B cell (primary cell): ENCODE measurements around the gene ZNF701. TPM values are rescaled to one million over a fixed set of nuclear protein-coding genes. Genes with fewer than 3 reads are reported as not detected.
"Not testable (repeated sequence)": the region's sequence is repeated elsewhere in the genome, so short reads cannot be mapped to it uniquely, and the experiment has no call there.

Experiments
- ATAC-seq: fragments of 200-7000 bp; cut with Tn5 transposase; one replicate; pipeline ENCODE4 v1.10.0; 2021; ENCODE audit warnings: low read depth, mild to moderate bottlenecking, moderate number of reproducible peaks, moderate library complexity
- CTCF ChIA-PET: fragments of 350-600 bp; sonication (Branson Sonifier 250); formaldehyde crosslinking; loops from one replicate; lab custom pipeline; 2021; ENCODE audit warnings: antibody characterized with exemption, inconsistent platforms; lab: Charles Lee
- POLR2A ChIA-PET: fragments of 350-600 bp; sonication (Branson Sonifier 250); formaldehyde crosslinking; loops from one replicate; lab custom pipeline; 2021; ENCODE audit warnings: antibody characterized with exemption; lab: Charles Lee
- DNase-seq: peaks from one replicate; pipeline ENCODE4 v3.0.0; 2013
- H2AFZ ChIP-seq: 2 replicates; pipeline ENCODE4 v1.6.1; 2012; ENCODE audit warnings: mild to moderate bottlenecking, low read depth, low read length; ENCODE audit not compliant: insufficient read depth, poor library complexity, severe bottlenecking
- H3K27ac ChIP-seq, 2 donors: 1 replicate in 1 of 2; 2 replicates in 1 of 2; pipeline ENCODE4 v1.5.1; 2012 to 2013; ENCODE audit warnings: low read length in 2 of 2, mild to moderate bottlenecking in 2 of 2, moderate library complexity in 1 of 2
- H3K27me3 ChIP-seq, 4 experiments: fragments of 200-600 bp in 1 of 4; sonication (generic) in 1 of 4; replicated peaks in 1 of 4; 1 replicate in 2 of 4; 2 replicates in 2 of 4; pipeline versions ENCODE4 v1.6.1 to v1.7.0; 2013 to 2016; ENCODE audit warnings: low read length in 3 of 4, mild to moderate bottlenecking in 2 of 4, mixed read lengths in 1 of 4, moderate library complexity in 1 of 4; ENCODE audit not compliant: insufficient read depth in 4 of 4, control insufficient read depth in 3 of 4; ENCODE audit errors: control extremely low read depth in 1 of 4
- H3K36me3 ChIP-seq, 2 experiments: replicated peaks in 1 of 2; 1 replicate in 1 of 2; 2 replicates in 1 of 2; pipeline versions ENCODE4 v1.6.1 to v1.7.1; 2013; ENCODE audit warnings: low read length in 1 of 2; ENCODE audit not compliant: insufficient read depth in 2 of 2, control insufficient read depth in 1 of 2; ENCODE audit errors: control extremely low read depth in 1 of 2, extremely low read depth in 1 of 2
- H3K4me1 ChIP-seq, 2 donors: fragments of 200-600 bp in 1 of 2; sonication (generic) in 1 of 2; 1 replicate in 1 of 2; 2 replicates in 1 of 2; pipeline versions ENCODE4 v1.5.1 to v1.6.1; 2013 to 2017; ENCODE audit warnings: low read length in 2 of 2; ENCODE audit not compliant: control insufficient read depth in 2 of 2, insufficient read depth in 2 of 2
- H3K4me2 ChIP-seq: replicated peaks from 2 replicates; pipeline ENCODE3; 2012; ENCODE audit warnings: mild to moderate bottlenecking, low read depth, low read length; ENCODE audit not compliant: poor library complexity, severe bottlenecking
- H3K4me3 ChIP-seq, 5 experiments: fragments of 200-600 bp in 1 of 5; sonication (generic) in 1 of 5; 1 replicate in 3 of 5; 2 replicates in 2 of 5; pipeline versions ENCODE4 v1.5.1 to v1.7.0; 2011 to 2016; ENCODE audit warnings: low read length in 4 of 5, mild to moderate bottlenecking in 4 of 5, low read depth in 2 of 5, control low read depth in 1 of 5, moderate library complexity in 1 of 5; ENCODE audit not compliant: insufficient read depth in 1 of 5; ENCODE audit errors: control extremely low read depth in 1 of 5, extremely low read depth in 1 of 5
- H3K79me2 ChIP-seq: fragments of 200-600 bp; sonication (generic); one replicate; pipeline ENCODE4 v1.6.0; 2016; ENCODE audit warnings: low read length; ENCODE audit not compliant: control insufficient read depth, insufficient read depth
- H3K9ac ChIP-seq: fragments of 200-600 bp; sonication (generic); 2 replicates; pipeline ENCODE4 v1.6.1; 2017; ENCODE audit warnings: mild to moderate bottlenecking, low read length, moderate library complexity
- H3K9me3 ChIP-seq, 3 donors: one replicate each; pipeline versions ENCODE4 v1.6.1 to v1.7.1; 2013; ENCODE audit warnings: low read length in 2 of 3; ENCODE audit not compliant: control insufficient read depth in 2 of 3, insufficient read depth in 1 of 3; ENCODE audit errors: control extremely low read depth in 1 of 3
- H4K20me1 ChIP-seq: 2 replicates; pipeline ENCODE4 v1.6.0; 2012; ENCODE audit warnings: mild to moderate bottlenecking, low read length; ENCODE audit not compliant: insufficient read depth, control insufficient read depth, poor library complexity, severe bottlenecking
- H3K27ac Mint-ChIP-seq: one replicate; pipeline ENCODE4 v1.8.0; 2021; ENCODE audit warnings: mixed read lengths
- H3K27me3 Mint-ChIP-seq: one replicate; pipeline ENCODE4 v1.8.0; 2021; ENCODE audit warnings: mixed read lengths
- H3K4me1 Mint-ChIP-seq: one replicate; pipeline ENCODE4 v1.8.0; 2021; ENCODE audit warnings: mixed read lengths
- H3K4me3 Mint-ChIP-seq: one replicate; pipeline ENCODE4 v1.8.0; 2021; ENCODE audit warnings: mixed read lengths
- H3K9me3 Mint-ChIP-seq: one replicate; pipeline ENCODE4 v1.8.0; 2022; ENCODE audit warnings: mixed read lengths; ENCODE audit not compliant: insufficient read depth
- EZH2 ChIP-seq: IDR thresholded peaks from 2 replicates; pipeline ENCODE4 v1.6.1; 2012; ENCODE audit warnings: borderline replicate concordance, low read depth, mild to moderate bottlenecking, moderate library complexity, low read length; ENCODE audit not compliant: insufficient read depth, poor library complexity, severe bottlenecking
- WGBS: methylation state at CpG from one replicate; pipeline ENCODE4 v1.1.5; 2013; ENCODE audit warnings: missing lambda C conversion rate; ENCODE audit not compliant: insufficient coverage; 5-methylcytosine and 5-hydroxymethylcytosine counted together
- intact Hi-C: fragments of 100-400 bp; cut with micrococcal nuclease; formaldehyde crosslinking; loops from one replicate; pipeline ENCODE4 v1.10.0; 2022
- polyA plus RNA-seq: library from polyadenylated mRNA; depleted of rRNA; stranded (reverse); fragments of >200 nt; gene quantifications from 2 replicates; pipeline ENCODE4 v1.2.3, GENCODE V29; 2012
- total RNA-seq, 2 donors: library from RNA; stranded (reverse); fragments of 120-200 nt in 1 of 2; gene quantifications; 1 replicate in 1 of 2; 2 replicates in 1 of 2; pipeline versions ENCODE4 v1.2.3 to v1.2.4, GENCODE V29; 2013 to 2022
- TF ChIP-seq, protein P1 (sequence below): fragments of 200-600 bp; IDR thresholded peaks from one replicate; pipeline ENCODE4 v1.8.0; 2022; ENCODE audit warnings: antibody characterized with exemption, mild to moderate bottlenecking

Gene ZNF701
- total and polyA plus RNA-seq, 2 donors (not counting 1 experiment from before 2014, with no cell fraction given), result 13.0 to 49.2 TPM

DNA sequence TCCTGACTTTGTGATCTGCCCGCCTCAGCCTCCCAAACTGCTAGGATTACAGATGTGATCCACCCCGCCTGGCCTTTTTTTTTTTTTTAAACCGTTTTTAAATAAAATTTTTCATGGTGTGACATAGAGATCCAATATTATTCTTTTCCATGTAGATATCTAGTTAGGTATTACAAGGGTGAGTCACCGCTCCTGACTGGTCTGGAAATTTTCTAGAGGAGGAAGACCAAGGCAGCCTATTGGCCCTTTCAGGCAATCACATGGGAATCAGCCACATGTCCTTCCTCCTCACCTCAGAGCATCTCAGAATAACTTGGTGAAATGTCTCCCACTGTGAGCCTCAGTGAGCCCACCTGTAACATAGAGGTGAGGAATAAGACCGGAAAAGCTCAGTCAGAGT lies 28.9 kb upstream of the ZNF701 start:
- H3K4me1 Mint-ChIP-seq, result peaks cover 22% of the 10 kb centered on the region

GRCh38 chr19:52541608-52542007 lies 28.5 kb upstream of the ZNF701 start:
- Histone ChIP-seq H3K4me3 (no peak overlapping the region), H2AFZ (no peak overlapping the region), H3K79me2 (peaks cover 39% of the 10 kb centered on the region), H3K4me1 (peaks cover 0 to 4% of the 10 kb centered on the region in 2 donors), H3K27ac (no peak overlapping the region), H3K9me3 (peaks cover 0 to 31% (median 0%) of the 10 kb centered on the region in 3 donors), H3K27me3 (no peaks in the 10 kb centered on the region), H3K36me3 (peaks cover 0 to 28% of the 10 kb centered on the region in 2 experiments), H4K20me1 (no peaks in the 10 kb centered on the region), H3K9ac (no peak overlapping the region), H3K4me2 (no peak overlapping the region)
- no peak overlapping the region for H3K27ac Mint-ChIP-seq
- no peak for ATAC-seq
- H3K27me3 Mint-ChIP-seq, result no peaks in the 10 kb centered on the region
- 100% methylated on average over 3 of the region's 5 CpGs for WGBS
- intact Hi-C loops, result no loop called here
- TF ChIP-seq, protein P1, sequence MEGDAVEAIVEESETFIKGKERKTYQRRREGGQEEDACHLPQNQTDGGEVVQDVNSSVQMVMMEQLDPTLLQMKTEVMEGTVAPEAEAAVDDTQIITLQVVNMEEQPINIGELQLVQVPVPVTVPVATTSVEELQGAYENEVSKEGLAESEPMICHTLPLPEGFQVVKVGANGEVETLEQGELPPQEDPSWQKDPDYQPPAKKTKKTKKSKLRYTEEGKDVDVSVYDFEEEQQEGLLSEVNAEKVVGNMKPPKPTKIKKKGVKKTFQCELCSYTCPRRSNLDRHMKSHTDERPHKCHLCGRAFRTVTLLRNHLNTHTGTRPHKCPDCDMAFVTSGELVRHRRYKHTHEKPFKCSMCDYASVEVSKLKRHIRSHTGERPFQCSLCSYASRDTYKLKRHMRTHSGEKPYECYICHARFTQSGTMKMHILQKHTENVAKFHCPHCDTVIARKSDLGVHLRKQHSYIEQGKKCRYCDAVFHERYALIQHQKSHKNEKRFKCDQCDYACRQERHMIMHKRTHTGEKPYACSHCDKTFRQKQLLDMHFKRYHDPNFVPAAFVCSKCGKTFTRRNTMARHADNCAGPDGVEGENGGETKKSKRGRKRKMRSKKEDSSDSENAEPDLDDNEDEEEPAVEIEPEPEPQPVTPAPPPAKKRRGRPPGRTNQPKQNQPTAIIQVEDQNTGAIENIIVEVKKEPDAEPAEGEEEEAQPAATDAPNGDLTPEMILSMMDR, result no peak
- TF ChIP-seq EZH2, result no peak
- peaks cover 2% of the 10 kb centered on the region for H3K9me3 Mint-ChIP-seq
- no peak overlapping the region for H3K4me3 Mint-ChIP-seq
- POLR2A ChIA-PET, result no interaction called here
- H3K4me1 Mint-ChIP-seq, result peaks cover 18% of the 10 kb centered on the region
- DNase-seq, result no peak
- CTCF ChIA-PET, result no interaction called here

More for the DNA sequence above, 28.9 kb upstream of the ZNF701 start:
- intact Hi-C loops, H3K27me3 Mint-ChIP-seq, H3K9me3 Mint-ChIP-seq, H3K4me1 ChIP-seq, H3K9ac ChIP-seq, H4K20me1 ChIP-seq, H2AFZ ChIP-seq, H3K4me3 ChIP-seq, CTCF ChIA-PET, H3K27ac ChIP-seq, H3K27ac Mint-ChIP-seq, H3K4me3 Mint-ChIP-seq, DNase-seq, H3K27me3 ChIP-seq, H3K4me2 ChIP-seq, ATAC-seq: not testable (repeated sequence)
- WGBS, result 100% methylated on average over 2 of the region's 5 CpGs
- H3K36me3 ChIP-seq, result peaks cover 0 to 28% of the 10 kb centered on the region in 2 experiments
- H3K9me3 ChIP-seq, result peaks cover 0 to 27% (median 0%) of the 10 kb centered on the region in 3 donors
- POLR2A ChIA-PET, result interaction anchor here (0.7 kb wide), 1 partner anchor 24 kb away, joined by 4 read pairs; no protein-coding TSS in a partner anchor
- peaks cover 43% of the 10 kb centered on the region for H3K79me2 ChIP-seq

- H3K27me3 Mint-ChIP-seq, DNase-seq, H3K4me2 ChIP-seq, H3K9me3 Mint-ChIP-seq, H2AFZ ChIP-seq, H3K27ac ChIP-seq, H4K20me1 ChIP-seq, POLR2A ChIA-PET, H3K27me3 ChIP-seq, H3K4me3 ChIP-seq, H3K4me1 ChIP-seq, intact Hi-C loops, H3K27ac Mint-ChIP-seq, H3K4me3 Mint-ChIP-seq, H3K9ac ChIP-seq, ATAC-seq: not testable (repeated sequence)
- H3K4me1 Mint-ChIP-seq, result peaks cover 12% of the 10 kb centered on the region
- WGBS, result 88% methylated on average over 5 of the region's 6 CpGs
- Histone ChIP-seq H3K79me2 (peaks cover 33% of the 10 kb centered on the region), H3K9me3 (peaks cover 0 to 35% (median 0%) of the 10 kb centered on the region in 3 donors), H3K36me3 (peaks cover 2 to 34% of the 10 kb centered on the region in 2 experiments)
- CTCF ChIA-PET, result interaction anchor here (0.7 to 1.3 kb wide), 2 partner anchors 14 to 15 kb away, joined by 3 read pairs; partner anchors contain the start of gene ZNF808
Measured at GRCh38 chr19:52542541-52542940, 27.5 kb upstream of the ZNF701 start.
